Body of pancreas (tissue), 4 donors: ENCODE results near the gene IGF1R.

Experiments
- POLR2A ChIP-seq, 3 donors: fragments of 450-650 bp; IDR thresholded peaks; one replicate each; pipeline ENCODE4 v1.6.1; 2016; ENCODE audit warnings: antibody characterized with exemption in 3 of 3, mild to moderate bottlenecking in 2 of 3
- TF ChIP-seq, protein P1 (sequence below), 7 experiments: fragments of 450-650 bp in 4 of 7; fragments of 200-600 bp in 3 of 7; sonication (generic) in 3 of 7; IDR thresholded peaks; one replicate each; pipeline ENCODE4 v1.5.1; 2016 to 2019; ENCODE audit warnings: antibody characterized with exemption in 7 of 7

DNA sequence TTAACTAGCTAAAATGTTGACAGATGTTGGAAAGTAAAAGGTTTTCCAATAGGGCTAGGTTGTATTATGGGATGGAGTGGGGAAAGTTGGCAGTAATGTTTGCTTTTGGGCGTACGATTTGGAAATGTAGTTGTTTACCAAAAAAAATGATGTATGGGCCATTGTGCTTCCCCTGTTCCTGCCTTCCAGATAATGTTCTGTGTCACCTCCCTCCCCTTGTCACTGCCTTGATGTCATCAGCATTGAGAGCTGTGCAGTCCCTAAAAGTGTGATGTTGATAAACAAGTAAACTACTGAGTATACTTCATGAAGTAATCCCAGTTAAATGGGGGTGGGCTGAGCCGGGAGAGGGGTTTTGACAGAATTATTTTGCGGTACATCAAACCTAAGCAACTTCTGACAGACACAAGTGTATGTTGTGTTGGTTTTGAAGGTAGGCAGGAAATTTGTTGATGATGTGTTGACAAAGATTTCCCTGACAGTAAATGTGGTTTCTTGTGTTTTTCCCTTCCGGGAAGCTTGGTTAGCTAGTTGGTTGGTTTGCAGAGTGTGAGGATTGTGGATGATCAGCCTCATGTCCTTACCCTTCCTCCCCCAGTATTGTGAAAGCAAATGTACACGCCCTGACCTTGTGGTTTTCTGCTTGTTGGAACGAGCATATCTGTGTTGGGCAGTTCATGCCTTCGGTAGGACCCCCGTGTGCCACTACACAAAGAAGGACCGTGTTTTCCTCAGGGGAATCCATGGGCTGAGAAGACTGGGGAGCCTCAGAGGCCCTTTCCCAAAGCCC is 271.9 kb downstream of the IGF1R start:
- no peak for TF ChIP-seq POLR2A (IDR thresholded peaks at IDR 0.05)
- TF ChIP-seq, protein P1, sequence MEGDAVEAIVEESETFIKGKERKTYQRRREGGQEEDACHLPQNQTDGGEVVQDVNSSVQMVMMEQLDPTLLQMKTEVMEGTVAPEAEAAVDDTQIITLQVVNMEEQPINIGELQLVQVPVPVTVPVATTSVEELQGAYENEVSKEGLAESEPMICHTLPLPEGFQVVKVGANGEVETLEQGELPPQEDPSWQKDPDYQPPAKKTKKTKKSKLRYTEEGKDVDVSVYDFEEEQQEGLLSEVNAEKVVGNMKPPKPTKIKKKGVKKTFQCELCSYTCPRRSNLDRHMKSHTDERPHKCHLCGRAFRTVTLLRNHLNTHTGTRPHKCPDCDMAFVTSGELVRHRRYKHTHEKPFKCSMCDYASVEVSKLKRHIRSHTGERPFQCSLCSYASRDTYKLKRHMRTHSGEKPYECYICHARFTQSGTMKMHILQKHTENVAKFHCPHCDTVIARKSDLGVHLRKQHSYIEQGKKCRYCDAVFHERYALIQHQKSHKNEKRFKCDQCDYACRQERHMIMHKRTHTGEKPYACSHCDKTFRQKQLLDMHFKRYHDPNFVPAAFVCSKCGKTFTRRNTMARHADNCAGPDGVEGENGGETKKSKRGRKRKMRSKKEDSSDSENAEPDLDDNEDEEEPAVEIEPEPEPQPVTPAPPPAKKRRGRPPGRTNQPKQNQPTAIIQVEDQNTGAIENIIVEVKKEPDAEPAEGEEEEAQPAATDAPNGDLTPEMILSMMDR (IDR thresholded peaks at IDR 0.05), result no peak
